PFSK-1 (cell line): ENCODE results near the gene PDE8A.

Source experiments
- FOXP2 ChIP-seq: optimal IDR thresholded peaks from 2 replicates; pipeline ENCODE3; 2011; ENCODE audit warnings: borderline replicate concordance, control low read depth, inconsistent platforms; ENCODE audit not compliant: insufficient read depth; ENCODE audit errors: extremely low read length, extremely low read depth
- POLR2AphosphoS5 ChIP-seq: IDR thresholded peaks from 2 replicates; pipeline ENCODE4 v1.6.1; 2012; ENCODE audit warnings: low read depth, mild to moderate bottlenecking, control low read depth, low read length, moderate library complexity
- SIN3A ChIP-seq: IDR thresholded peaks from 2 replicates; pipeline ENCODE4 v1.6.1; 2012; ENCODE audit warnings: mild to moderate bottlenecking, low read length, moderate library complexity, borderline replicate concordance; ENCODE audit not compliant: insufficient read depth
- TAF1 ChIP-seq: IDR thresholded peaks from 2 replicates; pipeline ENCODE4 v1.6.1; 2012; ENCODE audit warnings: low read length, control low read depth, borderline replicate concordance; ENCODE audit not compliant: insufficient read depth
- TF ChIP-seq, protein P1 (sequence below), 2 experiments: IDR thresholded peaks; 2 replicates each; pipeline versions ENCODE4 v1.6.1 to v1.8.0; 2011 to 2012; ENCODE audit warnings: low read depth in 2 of 2, low read length in 2 of 2, control low read depth in 1 of 2, inconsistent platforms in 1 of 2, mild to moderate bottlenecking in 1 of 2, moderate library complexity in 1 of 2; ENCODE audit not compliant: insufficient read depth in 1 of 2

Gene PDE8A

DNA sequence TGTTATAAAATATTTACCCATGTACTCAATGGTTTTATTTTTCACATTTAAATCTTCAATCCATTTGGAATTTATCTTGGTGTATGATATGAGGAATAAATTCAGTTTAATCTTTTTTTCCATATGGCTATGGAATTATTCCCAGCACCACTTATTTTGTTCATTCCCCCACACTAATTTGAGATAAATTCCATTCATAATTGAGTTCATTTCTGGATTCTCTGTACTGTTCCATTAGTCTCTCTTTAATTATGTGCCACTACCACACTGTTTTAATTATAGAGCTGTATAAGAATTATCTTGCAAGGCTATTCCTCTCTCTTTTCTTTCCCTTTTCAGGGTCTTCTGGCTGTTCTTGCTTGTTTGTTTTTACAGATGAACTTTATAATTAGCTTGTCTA is 34.6 kb downstream of the PDE8A start:
- TF ChIP-seq POLR2AphosphoS5 (no peak), FOXP2 (no peak), TAF1 (no peak)

DNA sequence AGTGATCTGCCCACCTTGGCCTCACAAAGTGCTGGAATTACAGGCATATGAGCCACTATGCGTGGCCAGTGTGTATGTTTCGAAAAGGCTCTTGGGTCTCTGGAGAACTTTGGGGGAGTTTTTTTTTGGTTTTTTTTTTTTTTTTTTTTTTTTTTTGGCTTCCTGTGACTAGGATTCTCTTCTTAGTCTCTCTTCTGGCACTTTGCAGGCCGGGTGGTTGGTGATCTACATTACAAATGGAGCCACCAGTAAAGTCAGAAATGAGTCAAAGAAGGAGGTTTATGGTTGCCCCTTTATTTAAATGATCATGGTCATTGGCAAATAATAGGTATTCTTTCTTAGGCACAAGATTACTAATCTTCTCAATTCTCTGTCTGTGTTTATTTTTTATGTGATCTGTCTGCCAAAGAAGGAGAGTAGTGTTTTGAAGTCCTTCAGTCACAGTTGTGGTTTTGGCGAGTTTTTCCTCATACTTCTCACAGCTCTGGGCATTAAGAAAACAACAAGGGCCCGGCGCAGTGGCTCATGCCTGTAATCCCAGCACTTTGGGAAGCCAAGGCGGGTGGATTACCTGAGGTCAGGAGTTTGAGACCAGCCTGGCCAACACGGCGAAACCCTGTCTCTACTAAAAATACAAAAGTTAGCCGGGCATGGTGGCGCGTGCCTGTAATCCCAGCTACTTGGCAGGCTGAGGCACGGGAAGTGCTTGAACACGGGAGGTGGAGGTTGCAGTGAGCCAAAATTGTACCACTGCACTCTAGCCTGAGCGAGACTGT is 38.3 kb downstream of the PDE8A start:
- TF ChIP-seq POLR2AphosphoS5 (no peak), TAF1 (no peak), SIN3A (no peak), FOXP2 (no peak)
- TF ChIP-seq, protein P1, sequence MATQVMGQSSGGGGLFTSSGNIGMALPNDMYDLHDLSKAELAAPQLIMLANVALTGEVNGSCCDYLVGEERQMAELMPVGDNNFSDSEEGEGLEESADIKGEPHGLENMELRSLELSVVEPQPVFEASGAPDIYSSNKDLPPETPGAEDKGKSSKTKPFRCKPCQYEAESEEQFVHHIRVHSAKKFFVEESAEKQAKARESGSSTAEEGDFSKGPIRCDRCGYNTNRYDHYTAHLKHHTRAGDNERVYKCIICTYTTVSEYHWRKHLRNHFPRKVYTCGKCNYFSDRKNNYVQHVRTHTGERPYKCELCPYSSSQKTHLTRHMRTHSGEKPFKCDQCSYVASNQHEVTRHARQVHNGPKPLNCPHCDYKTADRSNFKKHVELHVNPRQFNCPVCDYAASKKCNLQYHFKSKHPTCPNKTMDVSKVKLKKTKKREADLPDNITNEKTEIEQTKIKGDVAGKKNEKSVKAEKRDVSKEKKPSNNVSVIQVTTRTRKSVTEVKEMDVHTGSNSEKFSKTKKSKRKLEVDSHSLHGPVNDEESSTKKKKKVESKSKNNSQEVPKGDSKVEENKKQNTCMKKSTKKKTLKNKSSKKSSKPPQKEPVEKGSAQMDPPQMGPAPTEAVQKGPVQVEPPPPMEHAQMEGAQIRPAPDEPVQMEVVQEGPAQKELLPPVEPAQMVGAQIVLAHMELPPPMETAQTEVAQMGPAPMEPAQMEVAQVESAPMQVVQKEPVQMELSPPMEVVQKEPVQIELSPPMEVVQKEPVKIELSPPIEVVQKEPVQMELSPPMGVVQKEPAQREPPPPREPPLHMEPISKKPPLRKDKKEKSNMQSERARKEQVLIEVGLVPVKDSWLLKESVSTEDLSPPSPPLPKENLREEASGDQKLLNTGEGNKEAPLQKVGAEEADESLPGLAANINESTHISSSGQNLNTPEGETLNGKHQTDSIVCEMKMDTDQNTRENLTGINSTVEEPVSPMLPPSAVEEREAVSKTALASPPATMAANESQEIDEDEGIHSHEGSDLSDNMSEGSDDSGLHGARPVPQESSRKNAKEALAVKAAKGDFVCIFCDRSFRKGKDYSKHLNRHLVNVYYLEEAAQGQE (IDR thresholded peaks at IDR 0.05; ENCODE audit: insufficient read depth in 1 of 2, low read depth in 2 of 2, low read length in 2 of 2): no peak

DNA sequence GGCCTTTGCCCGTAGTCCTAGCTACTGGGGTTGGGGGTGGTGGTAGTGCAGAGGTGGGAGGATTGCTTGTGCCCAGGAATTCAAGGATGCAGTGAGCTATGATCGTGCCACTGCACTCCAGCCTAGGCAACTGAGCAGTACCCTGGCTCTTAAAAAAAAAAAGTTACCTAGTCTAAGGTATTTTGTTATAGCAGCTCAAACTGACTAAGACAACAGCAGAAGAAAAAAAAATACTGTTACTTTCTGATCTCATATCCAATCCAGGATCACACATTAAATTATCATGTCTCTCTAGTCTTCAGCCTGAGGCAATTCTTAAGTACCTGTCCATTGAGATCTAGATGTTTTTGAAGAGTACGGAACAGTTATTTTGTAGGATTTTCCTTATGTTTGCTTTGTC is 39.8 kb downstream of the PDE8A start:
- TF ChIP-seq POLR2AphosphoS5: no peak
- TF ChIP-seq FOXP2: no peak
- TF ChIP-seq TAF1: no peak
- TF ChIP-seq, protein P1 (IDR thresholded peaks at IDR 0.05; ENCODE audit: insufficient read depth in 1 of 2, low read depth in 2 of 2, low read length in 2 of 2): no peak
- no peak for TF ChIP-seq SIN3A

DNA sequence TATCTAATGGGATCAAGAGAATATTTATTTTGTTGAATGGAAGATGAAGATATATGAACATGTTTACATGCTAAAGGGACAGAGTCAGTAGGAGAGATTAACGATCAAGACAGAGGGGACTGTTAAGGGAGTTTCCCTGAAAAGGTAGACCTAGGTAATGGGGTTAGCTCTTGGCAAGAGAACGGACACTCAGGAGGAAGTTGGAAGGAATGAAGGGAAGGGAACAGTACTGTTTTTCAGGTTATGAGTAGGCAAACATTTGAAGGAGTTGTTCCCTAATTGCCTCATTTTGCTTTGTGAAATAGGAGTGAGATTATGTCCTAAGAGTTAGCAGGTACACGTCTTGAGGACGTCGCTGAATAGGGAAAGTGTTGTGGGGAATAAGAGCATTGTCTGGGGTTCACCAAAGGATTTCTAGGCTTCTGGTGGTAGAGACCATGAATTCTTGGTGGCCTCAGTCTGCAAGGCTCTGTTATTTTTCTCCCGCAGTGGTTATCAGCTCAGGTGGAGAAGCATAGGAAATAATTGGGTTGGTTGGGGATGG is 41.3 kb downstream of the PDE8A start:
- TF ChIP-seq SIN3A (no peak), FOXP2 (no peak), POLR2AphosphoS5 (no peak), TAF1 (no peak)
- TF ChIP-seq, protein P1 (IDR thresholded peaks at IDR 0.05; ENCODE audit: insufficient read depth in 1 of 2, low read depth in 2 of 2, low read length in 2 of 2): no peak

DNA sequence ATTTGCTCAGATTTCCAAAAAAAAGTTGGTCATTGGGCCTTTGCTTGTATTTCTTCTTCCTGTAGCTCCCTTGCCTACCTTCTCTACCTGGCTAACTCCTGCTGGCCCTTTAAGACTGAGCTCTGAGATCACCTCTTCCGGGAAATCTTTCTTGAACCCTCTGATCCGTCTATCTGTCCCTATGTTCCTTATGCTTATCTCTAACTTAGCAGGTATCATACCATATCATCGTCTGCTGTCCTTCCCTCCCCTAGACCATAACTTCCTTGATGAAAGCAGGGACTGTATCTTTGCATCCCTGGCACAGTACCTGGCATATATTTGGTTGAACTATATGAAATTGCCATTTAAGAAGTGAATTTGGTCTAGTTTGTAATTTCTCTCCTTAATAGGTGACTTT is 42.3 kb downstream of the PDE8A start:
- TF ChIP-seq FOXP2: no peak
- no peak for TF ChIP-seq SIN3A
- TF ChIP-seq POLR2AphosphoS5: no peak
- TF ChIP-seq, protein P1 (IDR thresholded peaks at IDR 0.05; ENCODE audit: insufficient read depth in 1 of 2, low read depth in 2 of 2, low read length in 2 of 2): no peak
- TF ChIP-seq TAF1: no peak
